IPS-20b (cell line): ENCODE measurements around the gene MYOM1.
"Not testable (repeated sequence)": the region's sequence is repeated elsewhere in the genome, so short reads cannot be mapped to it uniquely, and the experiment has no call there.

Experiments
- H3K27ac ChIP-seq: one replicate; pipeline ENCODE4 v1.5.1; 2013; ENCODE audit warnings: low read length
- H3K27me3 ChIP-seq: 2 replicates; pipeline ENCODE4 v1.6.1; 2013; ENCODE audit warnings: mild to moderate bottlenecking, low read length, inconsistent platforms; ENCODE audit not compliant: insufficient read depth
- H3K36me3 ChIP-seq: 2 replicates; pipeline ENCODE4 v1.6.1; 2013; ENCODE audit warnings: low read depth, mild to moderate bottlenecking, inconsistent platforms, low read length, moderate library complexity; ENCODE audit not compliant: insufficient read depth
- H3K4me1 ChIP-seq: 2 replicates; pipeline ENCODE4 v1.6.1; 2013; ENCODE audit warnings: mild to moderate bottlenecking, control low read depth, inconsistent platforms, low read length, moderate library complexity; ENCODE audit not compliant: insufficient read depth
- H3K4me3 ChIP-seq: 2 replicates; pipeline ENCODE4 v1.5.1; 2013; ENCODE audit warnings: mild to moderate bottlenecking, low read length, inconsistent platforms
- H3K9ac ChIP-seq: 2 replicates; pipeline ENCODE4 v1.6.1; 2013; ENCODE audit warnings: low read depth, mild to moderate bottlenecking, inconsistent platforms, low read length, moderate library complexity
- H3K9me3 ChIP-seq: 2 replicates; pipeline ENCODE4 v1.6.1; 2013; ENCODE audit warnings: mild to moderate bottlenecking, low read depth, low read length, inconsistent platforms; ENCODE audit not compliant: insufficient read depth

The MYOM1 gene

DNA sequence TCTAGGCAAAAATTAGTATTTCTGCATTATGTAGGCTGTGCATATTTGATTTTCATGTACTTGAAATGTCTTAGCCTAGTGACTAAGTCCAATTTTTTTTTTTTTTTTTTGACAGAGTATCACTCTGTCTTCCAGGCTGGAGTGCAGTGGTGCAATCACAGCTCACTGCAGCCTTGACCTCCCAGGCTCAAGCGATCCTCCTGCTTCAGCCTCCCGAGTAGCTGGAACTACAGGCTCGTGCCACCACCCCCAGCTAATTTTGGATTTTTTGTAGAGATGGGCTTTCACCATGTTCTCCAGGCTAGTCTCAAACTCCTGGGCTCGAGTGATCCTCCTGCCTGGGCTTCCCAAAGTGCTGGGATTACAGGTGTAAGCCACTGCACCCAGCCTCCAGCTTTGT, 156.0 kb downstream of the MYOM1 start:
- not testable (repeated sequence) for H3K9me3 ChIP-seq, H3K27me3 ChIP-seq, H3K36me3 ChIP-seq, H3K4me3 ChIP-seq, H3K9ac ChIP-seq, H3K27ac ChIP-seq, H3K4me1 ChIP-seq

DNA sequence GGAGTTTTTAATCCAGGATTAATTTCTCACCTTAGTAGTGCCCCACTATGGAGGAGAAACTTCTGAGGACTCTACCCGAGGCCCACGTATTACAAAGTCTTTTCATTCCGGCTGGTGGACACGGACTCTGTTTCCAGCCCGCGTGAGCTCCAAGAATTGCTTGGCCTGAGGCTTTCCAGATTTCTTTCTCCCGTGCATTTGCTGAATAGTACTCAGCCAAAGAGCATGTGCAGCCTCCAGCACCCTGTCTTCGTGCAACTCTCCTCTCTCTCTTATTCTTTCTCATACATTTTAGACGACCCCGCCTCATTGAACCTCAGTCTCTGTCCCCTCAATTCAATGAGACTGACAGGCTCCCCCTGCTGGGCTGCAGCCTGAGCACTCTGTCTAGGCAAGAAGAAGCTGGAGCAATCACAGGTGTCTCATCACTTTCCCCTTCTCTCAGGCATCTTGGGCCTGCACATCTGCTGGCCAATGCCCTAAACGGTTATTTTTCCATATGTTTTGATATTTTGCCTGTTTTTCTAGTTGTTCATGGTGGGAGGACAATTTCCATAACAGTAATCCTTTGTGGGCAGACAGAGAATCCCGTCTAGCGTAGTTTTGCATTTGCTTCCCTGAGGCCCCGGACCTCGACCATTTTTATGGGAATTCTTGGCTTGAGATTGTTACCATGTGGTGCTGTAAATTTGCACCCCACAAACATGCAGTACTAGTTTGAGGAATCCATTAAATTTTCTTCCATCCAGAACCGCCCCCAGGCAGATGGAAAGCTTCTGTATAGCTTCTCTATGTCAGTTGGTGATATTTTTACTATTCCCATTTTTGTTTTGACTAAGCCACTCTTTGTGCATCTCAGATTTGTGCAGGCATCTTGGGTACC, 156.7 kb downstream of the MYOM1 start:
- Histone ChIP-seq H3K9me3 (no peaks in the 10 kb centered on the region), H3K27ac (no peak overlapping the region), H3K9ac (no peak overlapping the region), H3K27me3 (no peaks in the 10 kb centered on the region), H3K36me3 (no peaks in the 10 kb centered on the region), H3K4me3 (no peak overlapping the region), H3K4me1 (no peaks in the 10 kb centered on the region)

- Histone ChIP-seq H3K4me3 (no peak overlapping the region), H3K27ac (no peak overlapping the region), H3K9ac (no peak overlapping the region), H3K9me3 (no peaks in the 10 kb centered on the region), H3K36me3 (no peaks in the 10 kb centered on the region), H3K4me1 (no peaks in the 10 kb centered on the region), H3K27me3 (no peaks in the 10 kb centered on the region)
Measured at GRCh38 chr18:3061581-3062312, 158.0 kb downstream of the MYOM1 start.

- Histone ChIP-seq H3K27me3 (no peaks in the 10 kb centered on the region), H3K4me3 (no peak overlapping the region), H3K9ac (no peak overlapping the region), H3K4me1 (no peaks in the 10 kb centered on the region), H3K27ac (no peak overlapping the region), H3K9me3 (no peaks in the 10 kb centered on the region), H3K36me3 (no peaks in the 10 kb centered on the region)
Measured at GRCh38 chr18:3060667-3061580, 158.8 kb downstream of the MYOM1 start.

DNA sequence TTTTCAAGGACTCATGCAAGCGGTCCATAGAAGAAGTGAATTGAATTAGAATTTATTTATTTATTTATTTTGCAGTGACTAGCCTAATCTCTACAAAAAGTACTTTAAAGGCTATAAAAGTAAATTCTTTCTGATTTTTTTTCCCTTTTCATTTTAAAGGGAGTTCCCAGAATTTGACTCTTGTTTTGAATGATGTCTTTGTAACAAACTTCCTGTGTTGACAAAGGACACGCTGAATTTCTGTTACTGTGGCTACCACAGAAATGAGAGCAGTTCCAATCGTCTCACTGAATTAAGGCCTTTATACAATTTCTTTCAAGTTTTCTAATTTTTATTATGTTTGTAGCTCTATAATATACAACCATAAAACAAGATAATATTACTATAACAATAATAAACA, 160.5 kb downstream of the MYOM1 start:
- Histone ChIP-seq H3K27ac (no peak overlapping the region), H3K9me3 (no peaks in the 10 kb centered on the region), H3K4me1 (no peaks in the 10 kb centered on the region; the same call in 1 of the 2 replicates), H3K36me3 (no peaks in the 10 kb centered on the region), H3K27me3 (no peaks in the 10 kb centered on the region), H3K4me3 (no peak overlapping the region), H3K9ac (no peak overlapping the region)

- no peaks in the 10 kb centered on the region for H3K27me3 ChIP-seq
- H3K9me3 ChIP-seq, result no peaks in the 10 kb centered on the region
- no peaks in the 10 kb centered on the region; the same call in 1 of the 2 replicates for H3K4me1 ChIP-seq
- H3K4me3 ChIP-seq, result no peak overlapping the region
- H3K36me3 ChIP-seq, result no peaks in the 10 kb centered on the region
- no peak overlapping the region for H3K9ac ChIP-seq
- no peak overlapping the region for H3K27ac ChIP-seq
Measured at GRCh38 chr18:3058328-3059191, 161.2 kb downstream of the MYOM1 start.

DNA sequence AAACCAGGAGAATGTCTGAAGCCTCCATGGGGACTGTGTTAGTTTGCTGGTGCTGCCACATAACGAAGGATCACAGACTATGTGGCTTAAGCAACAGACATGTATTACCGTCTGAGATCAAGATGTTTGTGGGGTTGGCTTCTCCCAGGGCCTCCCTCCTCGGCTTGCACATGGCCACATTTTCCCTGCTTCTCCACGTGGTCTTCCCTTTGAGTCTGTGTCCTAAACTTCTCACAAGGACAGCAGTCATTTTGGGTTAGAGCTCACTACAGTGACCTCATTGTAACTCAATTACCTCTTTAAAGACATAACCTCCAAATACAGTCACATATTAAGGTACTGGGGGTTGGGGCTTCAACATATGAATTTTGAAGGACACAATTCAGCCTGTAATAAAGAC, 162.2 kb downstream of the MYOM1 start:
- H3K4me1 ChIP-seq, result no peaks in the 10 kb centered on the region; the same call in 1 of the 2 replicates
- H3K27ac ChIP-seq, result no peak overlapping the region
- H3K36me3 ChIP-seq, result no peaks in the 10 kb centered on the region
- H3K27me3 ChIP-seq, result no peaks in the 10 kb centered on the region
- no peak overlapping the region for H3K4me3 ChIP-seq
- H3K9me3 ChIP-seq, result peaks cover 4% of the 10 kb centered on the region; the same call in 1 of the 2 replicates
- no peak overlapping the region for H3K9ac ChIP-seq

GRCh38 chr18:3056311-3056710, 163.5 kb downstream of the MYOM1 start:
- Histone ChIP-seq H3K36me3 (no peaks in the 10 kb centered on the region), H3K9me3 (peaks cover 4% of the 10 kb centered on the region; the same call in 1 of the 2 replicates), H3K4me3 (no peak overlapping the region), H3K27me3 (no peaks in the 10 kb centered on the region), H3K27ac (no peak overlapping the region), H3K4me1 (peaks cover 4% of the 10 kb centered on the region), H3K9ac (no peak overlapping the region)

GRCh38 chr18:3055816-3056215, 164.0 kb downstream of the MYOM1 start:
- Histone ChIP-seq H3K9ac (no peak overlapping the region), H3K9me3 (peaks cover 4% of the 10 kb centered on the region; the same call in 1 of the 2 replicates), H3K27ac (no peak overlapping the region), H3K27me3 (no peaks in the 10 kb centered on the region), H3K4me1 (peaks cover 5% of the 10 kb centered on the region), H3K36me3 (no peaks in the 10 kb centered on the region), H3K4me3 (no peak overlapping the region)

GRCh38 chr18:3055186-3055728, 164.5 kb downstream of the MYOM1 start:
- Histone ChIP-seq H3K4me3 (no peak overlapping the region), H3K4me1 (peaks cover 5% of the 10 kb centered on the region), H3K9ac (no peak overlapping the region), H3K9me3 (peaks cover 4% of the 10 kb centered on the region; the same call in 1 of the 2 replicates), H3K36me3 (no peaks in the 10 kb centered on the region), H3K27ac (no peak overlapping the region), H3K27me3 (no peaks in the 10 kb centered on the region)
